Pons (tissue), 1 donor: ENCODE measurements around the gene COPE.
A peak's percentile ranks its signal among the peaks of the same experiment; 100 is the strongest.
"Not testable (repeated sequence)": the region's sequence is repeated elsewhere in the genome, so short reads cannot be mapped to it uniquely, and the experiment has no call there.

ENCODE experiments used
- DNase-seq: peaks from one replicate; pipeline ENCODE4 v3.0.0-alpha.2; 2016; ENCODE audit warnings: low spot score

COPE gene

GRCh38 chr19:18919086-18919899 lies at the start of gene COPE, which contains the start of gene DDX49:
TSS of gene COPE (minus strand) at chr19:18919387. CDS start at chr19:18919348, 39 bp downstream.
TSS of gene DDX49 (plus strand) at chr19:18919715. CDS start at chr19:18919742, 27 bp downstream.
- peak; percentile 100 for DNase-seq

GRCh38 chr19:18967358-18968146 lies 48.4 kb upstream of the COPE start:
- DNase-seq, result peak; percentile 64

GRCh38 chr19:18966307-18966706 lies 47.1 kb upstream of the COPE start:
- no peak for DNase-seq

GRCh38 chr19:18964121-18964520 lies 44.9 kb upstream of the COPE start:
- no peak for DNase-seq

GRCh38 chr19:18961767-18962620 lies 42.8 kb upstream of the COPE start:
- DNase-seq, result no peak

GRCh38 chr19:18960370-18960769 lies 41.2 kb upstream of the COPE start:
- no peak for DNase-seq

- no peak for DNase-seq
Observed at GRCh38 chr19:18955042-18955441, 35.9 kb upstream of the COPE start.

- DNase-seq, result no peak
Observed at GRCh38 chr19:18954094-18954493, 34.9 kb upstream of the COPE start.

GRCh38 chr19:18952364-18953003 lies 33.3 kb upstream of the COPE start:
- DNase-seq, result not testable (repeated sequence)

GRCh38 chr19:18951721-18952281 lies 32.6 kb upstream of the COPE start:
- DNase-seq, result no peak

GRCh38 chr19:18949858-18950257 lies 30.7 kb upstream of the COPE start:
- no peak for DNase-seq

GRCh38 chr19:18948976-18949356 lies 29.8 kb upstream of the COPE start:
- no peak for DNase-seq

GRCh38 chr19:18948075-18948975 lies 29.1 kb upstream of the COPE start:
- no peak for DNase-seq

- no peak for DNase-seq
Observed at GRCh38 chr19:18946918-18947317, 27.7 kb upstream of the COPE start.

GRCh38 chr19:18946335-18946734 lies 27.1 kb upstream of the COPE start:
- no peak for DNase-seq

GRCh38 chr19:18945297-18945696 lies 26.1 kb upstream of the COPE start:
- no peak for DNase-seq

GRCh38 chr19:18943465-18943864 lies 24.3 kb upstream of the COPE start:
- DNase-seq, result no peak

- DNase-seq, result no peak
Observed at GRCh38 chr19:18942692-18943091, 23.5 kb upstream of the COPE start.

GRCh38 chr19:18941628-18942354 lies 22.6 kb upstream of the COPE start:
- DNase-seq, result no peak
